ENCODE data around the gene G2E3. TPM values are rescaled to one million over a fixed set of nuclear protein-coding genes. Genes with fewer than 3 reads are reported as not detected.

Gene G2E3
- total and polyA plus RNA-seq, 2 experiments from 2014 or later: 67.4 to 113 TPM

DNA sequence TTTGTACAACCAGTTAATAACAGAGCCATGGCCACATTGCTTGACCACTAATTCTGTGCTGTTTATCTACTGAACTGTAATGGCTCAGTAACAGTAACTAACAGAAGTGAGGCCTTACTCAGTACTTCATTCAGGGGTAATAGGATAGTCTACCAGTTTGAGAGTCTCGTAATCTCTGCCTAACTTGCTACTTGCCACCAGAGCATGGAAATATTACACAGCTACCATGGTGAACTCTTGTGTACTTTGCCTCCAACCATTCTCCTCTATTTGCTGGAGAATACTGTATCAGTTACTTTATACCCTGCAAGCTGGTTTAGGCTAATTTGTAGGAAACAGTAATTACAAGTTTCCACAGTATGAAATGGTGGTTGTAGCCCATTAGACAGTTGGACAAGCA is 73.8 kb downstream of the G2E3 start:
- Histone ChIP-seq H4K20me1 (replicated peaks; ENCODE audit: insufficient read depth) (peaks cover 16% of the 10 kb centered on the region; the same call in 1 of the 2 replicates), H3K27me3 (ENCODE audit: insufficient read depth) (no peaks in the 10 kb centered on the region), H2AFZ (no peak overlapping the region), H3K9me2 (ENCODE audit: insufficient read depth) (no peaks in the 10 kb centered on the region), H3K4me2 (no peak overlapping the region), H3K27ac (ENCODE audit: low read depth) (no peak overlapping the region), H3K4me3 (no peak overlapping the region), H3K36me3 (ENCODE audit: insufficient read depth) (peaks cover 7% of the 10 kb centered on the region; the same call in 1 of the 2 replicates), H3K4me1 (ENCODE audit: insufficient read depth) (no peaks in the 10 kb centered on the region), H3K79me2 (replicated peaks; ENCODE audit: insufficient read depth) (peaks cover 40% of the 10 kb centered on the region), H3F3A (replicated peaks; ENCODE audit: low read depth) (no peaks in the 10 kb centered on the region)
- H3K4me3 Mint-ChIP-seq: no peak overlapping the region
- peaks cover 24% of the 10 kb centered on the region; the same call in 2 of the 3 replicates for H3K36me3 Mint-ChIP-seq (ENCODE audit: low read depth)
- H3K4me1 Mint-ChIP-seq: no peaks in the 10 kb centered on the region
- H3K27ac Mint-ChIP-seq: no peak overlapping the region
- no peak for DNase-seq (ENCODE audit: low spot score)
- TF ChIP-seq ZNF114 (CRISPR knock-in tag; IDR thresholded peaks at IDR 0.05): no peak
- no peaks in the 10 kb centered on the region for H3K27me3 Mint-ChIP-seq (ENCODE audit: insufficient read depth, low read depth, poor library complexity)
- no peaks in the 10 kb centered on the region for H3K9me3 Mint-ChIP-seq
- ATAC-seq: no peak

DNA sequence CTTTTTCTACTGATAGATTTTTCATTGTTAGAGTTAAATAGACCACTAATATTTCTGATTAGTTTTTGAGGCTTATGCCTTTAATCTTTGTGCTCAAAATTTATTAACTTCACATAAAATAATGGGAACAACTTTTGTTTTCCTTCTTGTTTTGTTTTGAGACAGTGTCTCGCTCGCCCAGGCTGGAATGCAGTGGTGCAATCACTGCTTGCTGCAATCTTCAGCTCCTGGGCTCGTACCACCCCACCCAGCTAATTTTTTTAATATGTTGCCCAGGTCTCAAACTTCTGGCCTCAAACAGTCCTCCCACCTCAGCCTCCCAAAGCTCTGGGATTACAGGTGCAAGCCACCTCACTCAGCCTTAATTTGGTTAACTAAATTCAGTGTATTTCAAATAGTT is 80.0 kb downstream of the G2E3 start:
- Histone ChIP-seq H3K36me3 (ENCODE audit: insufficient read depth) (peaks cover 14% of the 10 kb centered on the region), H3K79me2 (replicated peaks; ENCODE audit: insufficient read depth) (peaks cover 10% of the 10 kb centered on the region), H4K20me1 (replicated peaks; ENCODE audit: insufficient read depth) (peaks cover 10% of the 10 kb centered on the region; the same call in 1 of the 2 replicates), H3K4me3 (no peak overlapping the region), H3K27ac (ENCODE audit: low read depth) (no peak overlapping the region), H3K4me1 (ENCODE audit: insufficient read depth) (no peaks in the 10 kb centered on the region), H3K4me2 (no peak overlapping the region), H3K9me2 (ENCODE audit: insufficient read depth) (no peaks in the 10 kb centered on the region), H2AFZ (no peak overlapping the region), H3F3A (replicated peaks; ENCODE audit: low read depth) (no peaks in the 10 kb centered on the region), H3K27me3 (ENCODE audit: insufficient read depth) (no peaks in the 10 kb centered on the region)
- DNase-seq (ENCODE audit: low spot score) (no peak), ATAC-seq (no peak)
- Mint-ChIP-seq H3K9me3 (peaks cover under 1% of the 10 kb centered on the region; the same call in 1 of the 3 replicates), H3K36me3 (ENCODE audit: low read depth) (peaks cover 39% of the 10 kb centered on the region), H3K27me3 (ENCODE audit: insufficient read depth, low read depth, poor library complexity) (no peaks in the 10 kb centered on the region), H3K27ac (no peak overlapping the region), H3K4me1 (no peaks in the 10 kb centered on the region), H3K4me3 (no peak overlapping the region)
- TF ChIP-seq JUNB (IDR thresholded peaks at IDR 0.05; ENCODE audit: unreplicated experiment) (no peak), EZH2phosphoT487 (IDR thresholded peaks at IDR 0.05; ENCODE audit: unreplicated experiment) (no peak), STAT1 (IDR thresholded peaks at IDR 0.05; ENCODE audit: unreplicated experiment) (no peak), EZH2 (IDR thresholded peaks at IDR 0.05; ENCODE audit: low read depth, unreplicated experiment) (no peak), NANOG (IDR thresholded peaks at IDR 0.05; ENCODE audit: borderline replicate concordance) (no peak), POLR2AphosphoS5 (IDR thresholded peaks at IDR 0.05; ENCODE audit: low read depth) (no peak)
- TF ChIP-seq, protein P1, sequence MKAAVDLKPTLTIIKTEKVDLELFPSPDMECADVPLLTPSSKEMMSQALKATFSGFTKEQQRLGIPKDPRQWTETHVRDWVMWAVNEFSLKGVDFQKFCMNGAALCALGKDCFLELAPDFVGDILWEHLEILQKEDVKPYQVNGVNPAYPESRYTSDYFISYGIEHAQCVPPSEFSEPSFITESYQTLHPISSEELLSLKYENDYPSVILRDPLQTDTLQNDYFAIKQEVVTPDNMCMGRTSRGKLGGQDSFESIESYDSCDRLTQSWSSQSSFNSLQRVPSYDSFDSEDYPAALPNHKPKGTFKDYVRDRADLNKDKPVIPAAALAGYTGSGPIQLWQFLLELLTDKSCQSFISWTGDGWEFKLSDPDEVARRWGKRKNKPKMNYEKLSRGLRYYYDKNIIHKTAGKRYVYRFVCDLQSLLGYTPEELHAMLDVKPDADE (IDR thresholded peaks at IDR 0.05): no peak
- TF ChIP-seq, protein P2, sequence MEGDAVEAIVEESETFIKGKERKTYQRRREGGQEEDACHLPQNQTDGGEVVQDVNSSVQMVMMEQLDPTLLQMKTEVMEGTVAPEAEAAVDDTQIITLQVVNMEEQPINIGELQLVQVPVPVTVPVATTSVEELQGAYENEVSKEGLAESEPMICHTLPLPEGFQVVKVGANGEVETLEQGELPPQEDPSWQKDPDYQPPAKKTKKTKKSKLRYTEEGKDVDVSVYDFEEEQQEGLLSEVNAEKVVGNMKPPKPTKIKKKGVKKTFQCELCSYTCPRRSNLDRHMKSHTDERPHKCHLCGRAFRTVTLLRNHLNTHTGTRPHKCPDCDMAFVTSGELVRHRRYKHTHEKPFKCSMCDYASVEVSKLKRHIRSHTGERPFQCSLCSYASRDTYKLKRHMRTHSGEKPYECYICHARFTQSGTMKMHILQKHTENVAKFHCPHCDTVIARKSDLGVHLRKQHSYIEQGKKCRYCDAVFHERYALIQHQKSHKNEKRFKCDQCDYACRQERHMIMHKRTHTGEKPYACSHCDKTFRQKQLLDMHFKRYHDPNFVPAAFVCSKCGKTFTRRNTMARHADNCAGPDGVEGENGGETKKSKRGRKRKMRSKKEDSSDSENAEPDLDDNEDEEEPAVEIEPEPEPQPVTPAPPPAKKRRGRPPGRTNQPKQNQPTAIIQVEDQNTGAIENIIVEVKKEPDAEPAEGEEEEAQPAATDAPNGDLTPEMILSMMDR (conservative IDR thresholded peaks at IDR 0.05; ENCODE audit: low read depth in 2 of 2): no peak
- TF ChIP-seq, protein P3, sequence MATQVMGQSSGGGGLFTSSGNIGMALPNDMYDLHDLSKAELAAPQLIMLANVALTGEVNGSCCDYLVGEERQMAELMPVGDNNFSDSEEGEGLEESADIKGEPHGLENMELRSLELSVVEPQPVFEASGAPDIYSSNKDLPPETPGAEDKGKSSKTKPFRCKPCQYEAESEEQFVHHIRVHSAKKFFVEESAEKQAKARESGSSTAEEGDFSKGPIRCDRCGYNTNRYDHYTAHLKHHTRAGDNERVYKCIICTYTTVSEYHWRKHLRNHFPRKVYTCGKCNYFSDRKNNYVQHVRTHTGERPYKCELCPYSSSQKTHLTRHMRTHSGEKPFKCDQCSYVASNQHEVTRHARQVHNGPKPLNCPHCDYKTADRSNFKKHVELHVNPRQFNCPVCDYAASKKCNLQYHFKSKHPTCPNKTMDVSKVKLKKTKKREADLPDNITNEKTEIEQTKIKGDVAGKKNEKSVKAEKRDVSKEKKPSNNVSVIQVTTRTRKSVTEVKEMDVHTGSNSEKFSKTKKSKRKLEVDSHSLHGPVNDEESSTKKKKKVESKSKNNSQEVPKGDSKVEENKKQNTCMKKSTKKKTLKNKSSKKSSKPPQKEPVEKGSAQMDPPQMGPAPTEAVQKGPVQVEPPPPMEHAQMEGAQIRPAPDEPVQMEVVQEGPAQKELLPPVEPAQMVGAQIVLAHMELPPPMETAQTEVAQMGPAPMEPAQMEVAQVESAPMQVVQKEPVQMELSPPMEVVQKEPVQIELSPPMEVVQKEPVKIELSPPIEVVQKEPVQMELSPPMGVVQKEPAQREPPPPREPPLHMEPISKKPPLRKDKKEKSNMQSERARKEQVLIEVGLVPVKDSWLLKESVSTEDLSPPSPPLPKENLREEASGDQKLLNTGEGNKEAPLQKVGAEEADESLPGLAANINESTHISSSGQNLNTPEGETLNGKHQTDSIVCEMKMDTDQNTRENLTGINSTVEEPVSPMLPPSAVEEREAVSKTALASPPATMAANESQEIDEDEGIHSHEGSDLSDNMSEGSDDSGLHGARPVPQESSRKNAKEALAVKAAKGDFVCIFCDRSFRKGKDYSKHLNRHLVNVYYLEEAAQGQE (IDR thresholded peaks at IDR 0.05; ENCODE audit: unreplicated experiment): no peak
